SK-N-MC (cell line): ENCODE measurements around the gene TFEB.

Source experiments
- EZH2 ChIP-seq: fragments of 200-600 bp; sonication (generic); IDR thresholded peaks from one replicate; pipeline ENCODE4 v1.6.1; 2017; ENCODE audit warnings: antibody characterized with exemption
- FOXP2 ChIP-seq: optimal IDR thresholded peaks from 2 replicates; pipeline ENCODE3; 2011; ENCODE audit warnings: mild to moderate bottlenecking, moderate library complexity; ENCODE audit not compliant: insufficient read depth; ENCODE audit errors: extremely low read length, control extremely low read depth
- POLR2AphosphoS5 ChIP-seq: IDR thresholded peaks from 2 replicates; pipeline ENCODE4 v1.6.1; 2012; ENCODE audit warnings: mild to moderate bottlenecking, low read depth, low read length, borderline replicate concordance

GRCh38 chr6:41680182-41680965 lies 55.0 kb downstream of the TFEB start:
- TF ChIP-seq POLR2AphosphoS5 (no peak), EZH2 (no peak), FOXP2 (no peak)
